ENCODE measurements around the gene CCDC88C.

The CCDC88C gene

GRCh38 chr14:91330096-91330696 lies 87.4 kb downstream of the CCDC88C start:
- no peak for TF ChIP-seq CTCF (conservative IDR thresholded peaks at IDR 0.05; ENCODE audit: low read depth, low read length)
- no peak for DNase-seq (ENCODE audit: low read depth)
- no peak overlapping the region for H3K4me3 ChIP-seq (ENCODE audit: low read length)

- no peak overlapping the region for H3K4me3 ChIP-seq (ENCODE audit: low read length)
- TF ChIP-seq CTCF (conservative IDR thresholded peaks at IDR 0.05; ENCODE audit: low read depth, low read length): no peak
- no peak for DNase-seq (ENCODE audit: low read depth)
Measured at GRCh38 chr14:91329486-91330014, 88.1 kb downstream of the CCDC88C start.

- no peak overlapping the region for H3K4me3 ChIP-seq (ENCODE audit: low read length)
- TF ChIP-seq CTCF (conservative IDR thresholded peaks at IDR 0.05; ENCODE audit: low read depth, low read length): no peak
- DNase-seq (ENCODE audit: low read depth): no peak
Measured at GRCh38 chr14:91328313-91329050, 89.1 kb downstream of the CCDC88C start.

- H3K4me3 ChIP-seq (ENCODE audit: low read length): no peak overlapping the region
- no peak for TF ChIP-seq CTCF (conservative IDR thresholded peaks at IDR 0.05; ENCODE audit: low read depth, low read length)
- DNase-seq (ENCODE audit: low read depth): no peak
Measured at GRCh38 chr14:91327661-91328312, 89.8 kb downstream of the CCDC88C start.

- TF ChIP-seq CTCF (conservative IDR thresholded peaks at IDR 0.05; ENCODE audit: low read depth, low read length): no peak
- H3K4me3 ChIP-seq (ENCODE audit: low read length): no peak overlapping the region
- DNase-seq (ENCODE audit: low read depth): no peak
Measured at GRCh38 chr14:91327250-91327595, 90.4 kb downstream of the CCDC88C start.

- DNase-seq (ENCODE audit: low read depth): no peak
- H3K4me3 ChIP-seq (ENCODE audit: low read length): no peak overlapping the region
- TF ChIP-seq CTCF (conservative IDR thresholded peaks at IDR 0.05; ENCODE audit: low read depth, low read length): no peak
Measured at GRCh38 chr14:91326514-91327249, 90.9 kb downstream of the CCDC88C start.
